Hematopoietic multipotent progenitor cell (in vitro differentiated cells): Measurements from ENCODE around the gene MMEL1. TPM values are rescaled to one million over a fixed set of nuclear protein-coding genes. Genes with fewer than 3 reads are reported as not detected.

Experiments
- DNase-seq, 3 donors: peaks; one replicate each; pipeline ENCODE4 v3.0.0-alpha.2; 2011 to 2015; ENCODE audit warnings: low read depth in 2 of 3, low spot score in 2 of 3
- total RNA-seq: library from RNA; depleted of rRNA; stranded (reverse); fragments of >200 nt; gene quantifications from one replicate; pipeline ENCODE4 v1.2.3, GENCODE V29; 2012

The MMEL1 gene
- total RNA-seq, 1 donor: 8.1 TPM

DNA sequence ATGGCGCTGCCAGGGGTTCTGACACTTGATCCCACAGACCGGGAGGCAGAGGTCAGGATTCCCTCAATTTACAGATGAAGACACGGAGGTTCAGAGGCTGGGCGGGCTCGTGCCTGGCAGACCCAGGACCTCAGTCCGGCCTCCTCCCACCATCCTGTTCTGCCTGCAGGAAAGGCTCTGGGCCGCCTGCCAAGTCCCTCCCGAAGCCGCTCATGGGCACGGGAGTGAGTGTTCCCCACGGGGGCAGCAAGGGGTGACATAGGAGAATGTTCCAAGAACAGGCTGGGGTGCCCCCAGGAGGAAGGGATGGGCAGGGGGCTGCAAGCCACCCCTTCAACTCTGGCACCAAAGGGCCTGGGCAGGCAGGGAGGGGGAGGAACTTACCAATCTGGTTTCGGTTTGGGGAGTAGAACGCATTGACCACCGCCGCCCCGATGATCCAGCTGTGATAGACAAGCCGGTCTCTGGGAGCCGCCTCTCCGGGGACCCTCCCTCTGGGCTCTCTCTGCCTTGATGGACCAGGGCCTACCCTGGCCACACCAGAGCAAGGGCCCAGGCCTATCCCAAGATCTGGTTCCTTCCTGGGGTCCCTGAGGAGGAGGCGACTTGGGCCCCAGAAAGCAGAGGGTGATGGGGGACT, 38.7 kb downstream of the MMEL1 start:
- no peak for DNase-seq

- no peak for DNase-seq
Measured at GRCh38 chr1:2593251-2593878, 39.5 kb downstream of the MMEL1 start.

GRCh38 chr1:2592672-2593071, 40.1 kb downstream of the MMEL1 start:
- DNase-seq: peak in 1 of 3 donors; percentile 34

DNA sequence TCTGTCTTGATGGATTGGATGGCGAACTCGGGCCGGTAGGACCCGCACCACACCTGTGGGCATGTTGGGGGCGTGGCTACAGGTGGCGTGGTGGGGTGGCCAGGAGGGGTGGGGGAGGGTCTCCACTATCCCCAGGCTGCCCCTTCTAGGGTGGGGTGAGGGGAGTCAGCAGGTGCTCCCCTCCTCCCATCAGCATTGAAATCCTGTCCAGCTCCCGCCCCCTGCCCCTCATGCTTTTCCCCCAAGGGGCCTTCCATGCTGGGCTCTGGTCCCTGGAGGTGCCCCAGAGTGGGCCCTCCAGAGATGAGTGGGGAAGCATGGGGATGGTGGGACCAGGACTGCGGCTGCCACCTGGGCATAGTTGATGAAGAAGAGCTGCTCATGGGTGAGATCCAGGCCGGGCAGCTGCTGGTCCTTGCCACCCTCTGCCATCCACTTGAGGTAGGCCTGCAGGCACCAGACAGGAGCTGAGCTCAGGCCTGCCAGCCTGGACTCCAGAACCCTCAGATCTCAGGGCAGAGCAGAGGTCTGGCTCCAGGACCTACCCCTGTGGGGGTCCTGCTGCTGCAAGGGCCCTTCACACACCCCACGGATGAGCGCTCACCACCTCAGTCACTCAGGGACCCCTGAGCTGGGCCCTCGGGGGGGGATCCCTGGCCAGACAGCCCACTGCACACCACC, 41.1 kb downstream of the MMEL1 start:
- DNase-seq: no peak

DNA sequence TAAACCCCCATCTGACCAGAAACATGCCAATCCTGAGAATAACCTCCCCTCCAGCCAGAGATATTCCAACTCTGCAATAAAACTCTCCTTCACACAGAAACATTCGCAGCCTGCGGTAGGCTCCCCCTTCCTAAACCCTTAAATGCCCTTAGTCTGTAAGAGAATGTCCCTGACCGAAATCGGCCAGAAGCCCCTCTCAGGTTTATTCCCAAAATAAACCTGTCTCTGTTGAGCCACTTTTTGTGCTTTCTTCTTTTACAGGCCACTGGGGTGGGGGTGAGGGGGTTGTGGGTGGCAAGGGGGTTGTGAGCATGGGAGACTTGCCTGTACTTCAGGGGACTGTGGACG, 41.6 kb downstream of the MMEL1 start:
- DNase-seq: no peak

DNA sequence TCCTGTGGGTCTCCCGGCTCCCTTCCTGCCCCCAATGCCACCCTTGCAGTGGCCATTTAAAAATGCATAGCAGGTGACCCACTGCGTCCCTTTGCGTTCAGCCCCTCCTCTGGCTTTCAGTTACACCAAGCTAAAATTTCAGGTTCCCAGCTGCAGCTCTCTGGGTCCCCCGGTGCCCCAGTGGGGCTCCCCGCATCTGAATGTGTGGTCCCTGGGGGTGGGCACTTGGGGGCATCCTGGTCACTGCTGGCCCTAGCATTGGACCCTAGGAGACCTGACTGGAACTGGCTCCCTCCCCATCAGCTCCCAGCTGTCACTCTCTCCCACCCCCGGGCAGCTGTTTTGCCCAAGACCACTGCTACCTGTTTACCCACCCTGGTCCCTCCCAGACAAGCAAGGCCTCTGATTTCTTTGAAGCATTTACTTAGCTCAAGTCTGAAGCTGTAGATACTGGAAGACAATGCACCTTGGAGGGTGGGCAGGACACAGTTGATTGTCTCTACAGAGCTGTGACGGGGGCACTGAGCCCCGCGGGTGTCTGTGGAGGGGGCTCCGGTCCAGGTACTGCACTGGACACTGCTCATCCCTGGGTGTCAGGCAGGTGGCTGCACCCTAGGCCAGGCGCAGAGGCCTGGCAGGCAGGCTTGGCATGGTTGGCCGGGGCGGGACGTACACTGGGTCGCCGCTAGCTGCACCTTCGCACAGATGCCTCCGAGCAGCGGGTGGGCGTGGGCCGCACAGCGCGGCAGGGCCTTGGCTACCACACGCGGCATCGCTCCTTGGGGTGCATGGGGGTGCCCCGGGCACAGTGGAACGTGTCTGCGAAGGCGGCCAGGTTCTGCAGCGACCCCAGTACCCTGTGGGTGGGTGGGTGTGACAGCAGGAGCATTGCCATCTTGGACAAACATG, 42.3 kb downstream of the MMEL1 start:
- no peak for DNase-seq

DNA sequence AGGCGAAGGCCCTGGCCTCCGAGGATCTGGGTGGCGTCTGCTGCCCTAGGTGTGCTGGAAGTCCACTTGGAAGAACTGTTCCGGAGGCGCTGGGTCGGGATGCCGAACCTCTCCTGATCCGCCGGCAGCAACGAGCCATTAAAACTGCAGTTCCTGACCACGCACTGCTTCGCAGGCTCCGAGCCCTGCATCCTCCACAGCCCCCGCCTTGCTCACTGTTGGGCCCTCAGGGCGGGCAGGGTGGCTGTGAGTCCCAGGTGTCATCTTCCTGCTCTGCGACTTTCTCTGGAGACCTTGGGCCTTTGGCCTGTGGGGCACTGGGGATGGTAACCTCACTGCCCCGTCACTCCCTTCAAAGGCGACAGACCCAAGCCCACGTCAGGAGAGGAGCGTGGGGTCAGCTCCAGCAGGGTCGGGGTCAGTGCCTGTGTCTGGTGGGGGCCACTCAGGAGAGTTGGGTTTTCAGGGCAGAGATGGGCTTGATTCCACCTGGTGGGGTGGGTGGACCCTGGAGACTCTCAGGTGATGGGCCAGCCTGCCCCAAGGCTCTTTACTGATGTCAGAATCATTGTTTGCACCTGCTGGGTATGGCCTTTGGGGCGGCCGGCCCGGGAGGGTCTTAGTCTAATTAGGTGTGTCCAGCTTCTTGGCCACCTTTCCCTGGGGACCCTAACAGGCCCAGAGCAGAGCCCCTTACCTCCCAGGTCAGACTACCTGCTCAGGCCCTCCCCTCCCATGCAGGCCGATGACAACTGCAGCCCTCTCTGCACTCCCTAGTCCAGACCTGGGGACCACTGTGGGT, 43.2 kb downstream of the MMEL1 start:
- no peak for DNase-seq

- no peak for DNase-seq
Measured at GRCh38 chr1:2588661-2589430, 44.0 kb downstream of the MMEL1 start.

GRCh38 chr1:2587860-2588571, 44.8 kb downstream of the MMEL1 start:
- no peak for DNase-seq

- peak in 1 of 3 donors; percentile 19 for DNase-seq
Measured at GRCh38 chr1:2587071-2587859, 45.6 kb downstream of the MMEL1 start.

- peak; percentile 93 to 98 (median 98) for DNase-seq
Measured at GRCh38 chr1:2586154-2587070, 46.4 kb downstream of the MMEL1 start, which contains the start of gene PRXL2B. PRXL2B (plus strand) TSS chr1:2586777; CDS start chr1:2586886, 109 bp downstream.

GRCh38 chr1:2585318-2586092, 47.3 kb downstream of the MMEL1 start:
- peak; percentile 57 to 94 (median 90) for DNase-seq

DNA sequence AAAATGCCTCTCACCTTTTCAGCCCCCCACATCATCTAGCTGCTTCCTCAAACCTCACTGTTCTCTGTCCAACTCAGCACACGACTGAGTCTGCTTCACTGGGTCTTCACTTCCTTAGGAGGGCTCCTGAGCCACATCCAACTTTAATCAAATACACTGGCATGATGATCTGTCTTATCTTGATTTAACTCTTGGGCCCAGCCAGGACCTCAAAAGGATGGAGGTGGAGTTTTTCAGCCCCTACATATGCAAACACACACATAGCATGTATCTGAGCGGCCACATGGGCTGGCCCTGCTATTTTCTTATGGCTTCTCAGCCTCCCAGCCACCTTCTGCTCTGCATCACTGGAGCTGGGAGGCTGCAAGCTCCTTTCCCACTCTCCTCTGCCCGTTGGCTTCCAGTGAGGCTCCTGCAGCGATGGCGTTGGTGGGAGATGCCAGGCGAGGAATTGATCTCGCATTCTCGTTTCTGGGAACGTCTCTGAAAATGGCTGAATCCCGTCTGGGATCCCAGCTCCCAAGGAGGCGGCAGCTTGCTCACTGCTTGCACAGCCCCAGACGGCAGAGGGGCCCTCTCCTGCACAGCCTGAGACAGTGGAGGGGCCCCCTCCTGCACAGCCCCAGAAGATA, 48.0 kb downstream of the MMEL1 start:
- peak in 1 of 3 donors; percentile 25 for DNase-seq

- no peak for DNase-seq
Measured at GRCh38 chr1:2583871-2584351, 48.9 kb downstream of the MMEL1 start.

GRCh38 chr1:2583331-2583791, 49.5 kb downstream of the MMEL1 start:
- no peak for DNase-seq
